Caco-2 (cell line): Measurements from ENCODE around the gene SPATA17. TPM values are rescaled to one million over a fixed set of nuclear protein-coding genes. Genes with fewer than 3 reads are reported as not detected.

ENCODE experiments used
- BruUV-seq: library from RNA; stranded (reverse); fragments of 400-500 nt; replicated peaks from 2 replicates; lab custom pipeline; 2021; lab: Mats Ljungman, UMichigan
- CTCF ChIA-PET: fragments of 300-600 bp; sonication (Branson Sonifier 250); formaldehyde crosslinking; loops from one replicate; lab custom pipeline; 2022; ENCODE audit warnings: antibody characterized with exemption; lab: Charles Lee
- POLR2A ChIA-PET: fragments of 300-600 bp; sonication (Branson Sonifier 250); formaldehyde crosslinking; loops from one replicate; lab custom pipeline; 2022; ENCODE audit warnings: antibody characterized with exemption; lab: Charles Lee
- DNase-seq, 2 experiments: peaks; one replicate each; pipeline versions ENCODE4 v3.0.0 to v3.0.0-alpha.2; 2020 to 2022
- H3K27me3 ChIP-seq: replicated peaks from 2 replicates; pipeline ENCODE4 v1.6.0; 2011; ENCODE audit warnings: low read length; ENCODE audit not compliant: control insufficient read depth, insufficient read depth
- H3K36me3 ChIP-seq: 2 replicates; pipeline ENCODE4 v1.5.1; 2011; ENCODE audit warnings: low read length; ENCODE audit not compliant: control insufficient read depth, insufficient read depth
- H3K4me1 ChIP-seq: fragments of 250-450 bp; sonication (Bioruptor Pico); 2 replicates; pipeline ENCODE4 v1.5.1; 2020; ENCODE audit warnings: mild to moderate bottlenecking
- H3K4me3 ChIP-seq: 2 replicates; pipeline ENCODE4 v1.5.1; 2011; ENCODE audit warnings: low read depth, mild to moderate bottlenecking, control low read depth, low read length
- H3K9me3 ChIP-seq: fragments of 250-450 bp; sonication (Bioruptor Pico); 2 replicates; pipeline ENCODE4 v1.5.1; 2020; ENCODE audit warnings: mild to moderate bottlenecking, moderate library complexity
- H3K27ac Mint-ChIP-seq: one replicate; pipeline ENCODE4 v1.8.0; 2022; ENCODE audit warnings: mixed read lengths; ENCODE audit not compliant: unreplicated experiment
- H3K27me3 Mint-ChIP-seq: one replicate; pipeline ENCODE4 v1.8.0; 2022; ENCODE audit warnings: mixed read lengths; ENCODE audit not compliant: insufficient read depth, unreplicated experiment
- H3K36me3 Mint-ChIP-seq: one replicate; pipeline ENCODE4 v1.8.0; 2022; ENCODE audit warnings: mild to moderate bottlenecking, mixed read lengths; ENCODE audit not compliant: insufficient read depth, unreplicated experiment
- H3K4me1 Mint-ChIP-seq: one replicate; pipeline ENCODE4 v1.8.0; 2022; ENCODE audit warnings: low read depth, mixed read lengths; ENCODE audit not compliant: unreplicated experiment
- H3K4me3 Mint-ChIP-seq: one replicate; pipeline ENCODE4 v1.8.0; 2022; ENCODE audit warnings: mild to moderate bottlenecking, moderate library complexity, mixed read lengths; ENCODE audit not compliant: unreplicated experiment
- H3K9me3 Mint-ChIP-seq: one replicate; pipeline ENCODE4 v1.8.0; 2022; ENCODE audit warnings: mixed read lengths; ENCODE audit not compliant: unreplicated experiment
- CTCF ChIP-seq, 2 experiments: fragments of 200-600 bp in 1 of 2; IDR thresholded peaks; 1 replicate in 1 of 2; 2 replicates in 1 of 2; pipeline versions ENCODE4 v1.5.1 to v1.8.0; 2011 to 2022; ENCODE audit warnings: antibody characterized with exemption in 1 of 2, control low read depth in 1 of 2, inconsistent platforms in 1 of 2, low read depth in 1 of 2, low read length in 1 of 2, mild to moderate bottlenecking in 1 of 2, moderate library complexity in 1 of 2; ENCODE audit not compliant: insufficient read depth in 1 of 2, severe bottlenecking in 1 of 2, unreplicated experiment in 1 of 2
- intact Hi-C: fragments of 100-400 bp; cut with micrococcal nuclease; formaldehyde crosslinking; loops from one replicate; pipeline ENCODE4 v1.10.0; 2022; ENCODE audit not compliant: unreplicated experiment
- total RNA-seq: library from RNA; stranded (reverse); gene quantifications from 2 replicates; pipeline ENCODE4 v1.2.3, GENCODE V29; 2022

Gene SPATA17
- total RNA-seq, 1 experiment from 2014 or later: 1.1 TPM

- CTCF ChIA-PET: no interaction called here
- no peaks in the 10 kb centered on the region for H3K4me1 Mint-ChIP-seq
Measured at GRCh38 chr1:217791091-217791490, 159.9 kb downstream of the SPATA17 start.

GRCh38 chr1:217805792-217806191, 174.6 kb downstream of the SPATA17 start:
- Mint-ChIP-seq H3K4me1 (no peaks in the 10 kb centered on the region), H3K9me3 (no peaks in the 10 kb centered on the region), H3K27ac (no peak overlapping the region), H3K4me3 (no peak overlapping the region), H3K36me3 (no peaks in the 10 kb centered on the region), H3K27me3 (no peaks in the 10 kb centered on the region)
- Histone ChIP-seq H3K4me3 (no peak overlapping the region), H3K4me1 (no peaks in the 10 kb centered on the region), H3K9me3 (no peaks in the 10 kb centered on the region), H3K27me3 (no peaks in the 10 kb centered on the region; the same call in 1 of the 2 replicates), H3K36me3 (no peaks in the 10 kb centered on the region)
- TF ChIP-seq CTCF (IDR thresholded peaks at IDR 0.05; ENCODE audit: insufficient read depth in 1 of 2, low read depth in 1 of 2, low read length in 1 of 2, severe bottlenecking in 1 of 2, unreplicated experiment in 1 of 2): no peak
- intact Hi-C loops: no loop called here
- no TSS peak for BruUV-seq
- ChIA-PET POLR2A (no interaction called here), CTCF (no interaction called here)
- no peak for DNase-seq

More at GRCh38 chr1:217791091-217791490, 159.9 kb downstream of the SPATA17 start:
- Histone ChIP-seq H3K27me3 (no peaks in the 10 kb centered on the region), H3K9me3 (no peaks in the 10 kb centered on the region), H3K4me1 (no peaks in the 10 kb centered on the region), H3K36me3 (no peaks in the 10 kb centered on the region), H3K4me3 (no peak overlapping the region)
- Mint-ChIP-seq H3K4me3 (no peak overlapping the region), H3K36me3 (no peaks in the 10 kb centered on the region), H3K27ac (no peak overlapping the region), H3K9me3 (no peaks in the 10 kb centered on the region), H3K27me3 (no peaks in the 10 kb centered on the region)
- no TSS peak for BruUV-seq
- intact Hi-C loops: no loop called here
- DNase-seq: no peak
- POLR2A ChIA-PET: no interaction called here
- TF ChIP-seq CTCF (IDR thresholded peaks at IDR 0.05; ENCODE audit: insufficient read depth in 1 of 2, low read depth in 1 of 2, low read length in 1 of 2, severe bottlenecking in 1 of 2, unreplicated experiment in 1 of 2): no peak

- ChIA-PET CTCF (no interaction called here), POLR2A (no interaction called here)
- H3K9me3 Mint-ChIP-seq: peaks cover 9% of the 10 kb centered on the region
- no peaks in the 10 kb centered on the region for H3K36me3 Mint-ChIP-seq
- H3K27ac Mint-ChIP-seq: no peak overlapping the region
- DNase-seq: no peak
- no peak overlapping the region for H3K4me3 Mint-ChIP-seq
- H3K27me3 Mint-ChIP-seq: no peaks in the 10 kb centered on the region
- Histone ChIP-seq H3K4me3 (no peak overlapping the region), H3K9me3 (no peaks in the 10 kb centered on the region), H3K4me1 (no peaks in the 10 kb centered on the region), H3K27me3 (no peaks in the 10 kb centered on the region; the same call in 1 of the 2 replicates), H3K36me3 (no peaks in the 10 kb centered on the region)
- H3K4me1 Mint-ChIP-seq: no peaks in the 10 kb centered on the region
- no TSS peak for BruUV-seq
- intact Hi-C loops: no loop called here
- no peak for TF ChIP-seq CTCF (IDR thresholded peaks at IDR 0.05; ENCODE audit: insufficient read depth in 1 of 2, low read depth in 1 of 2, low read length in 1 of 2, severe bottlenecking in 1 of 2, unreplicated experiment in 1 of 2)
Measured at GRCh38 chr1:217812175-217812574, 181.0 kb downstream of the SPATA17 start.
